NCI-H2227 treated with DMSO at 0.1 percent for 48 hours (cell line): ENCODE measurements around the gene KCNE4.

Source experiments
- DNase-seq: peaks from one replicate; lab custom pipeline; 2025; lab: John Stamatoyannopoulos, UW

KCNE4 gene

DNA sequence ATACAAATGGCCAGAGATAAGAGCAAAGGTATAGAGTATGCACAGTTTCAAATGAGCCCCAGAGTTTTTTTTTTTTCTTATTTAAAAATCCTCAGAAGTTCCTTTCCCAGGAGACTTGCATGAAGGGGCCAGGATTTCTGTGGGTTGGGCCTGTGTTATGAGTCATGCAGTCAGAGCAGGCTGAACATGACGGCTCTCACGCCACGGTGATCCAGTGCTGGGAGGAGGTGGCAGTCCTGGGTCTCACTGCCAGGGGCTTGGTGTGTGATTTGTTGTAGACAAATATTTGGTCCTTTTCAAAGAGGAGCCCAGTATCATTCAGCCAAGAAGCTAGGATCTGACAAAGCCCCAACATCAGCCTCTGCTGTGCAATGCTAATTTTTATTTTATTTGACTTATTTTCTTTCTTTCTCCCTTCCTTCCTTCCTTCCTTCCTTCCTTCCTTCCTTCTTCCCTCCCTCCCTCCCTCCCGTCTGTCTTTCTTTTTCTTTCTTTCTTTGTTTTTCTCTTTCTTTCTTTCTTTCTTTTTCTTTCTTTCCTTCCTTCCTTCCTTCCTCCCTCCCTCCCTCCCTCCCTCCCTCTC is 10.4 kb upstream of the KCNE4 start:
- peak; percentile 47 for DNase-seq

DNA sequence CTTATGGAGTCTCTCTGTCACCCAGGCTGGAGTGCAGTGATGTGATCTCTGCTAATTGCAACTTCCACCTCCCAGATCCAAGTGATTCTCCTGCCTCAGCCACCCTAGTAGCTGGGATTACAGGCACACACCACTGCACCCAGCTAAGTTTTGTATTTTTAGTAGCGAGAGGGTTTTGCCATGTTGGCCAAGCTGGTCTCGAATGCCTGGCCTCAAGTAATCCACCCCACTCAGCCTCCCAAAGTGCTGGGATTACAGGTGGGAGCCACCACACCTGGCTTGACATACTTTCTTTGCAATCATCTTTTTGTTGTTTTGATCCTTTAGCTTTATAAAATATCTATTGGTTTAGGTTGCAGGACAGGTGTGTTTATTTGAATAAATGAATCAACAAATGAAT is 9.7 kb upstream of the KCNE4 start:
- no peak for DNase-seq

DNA sequence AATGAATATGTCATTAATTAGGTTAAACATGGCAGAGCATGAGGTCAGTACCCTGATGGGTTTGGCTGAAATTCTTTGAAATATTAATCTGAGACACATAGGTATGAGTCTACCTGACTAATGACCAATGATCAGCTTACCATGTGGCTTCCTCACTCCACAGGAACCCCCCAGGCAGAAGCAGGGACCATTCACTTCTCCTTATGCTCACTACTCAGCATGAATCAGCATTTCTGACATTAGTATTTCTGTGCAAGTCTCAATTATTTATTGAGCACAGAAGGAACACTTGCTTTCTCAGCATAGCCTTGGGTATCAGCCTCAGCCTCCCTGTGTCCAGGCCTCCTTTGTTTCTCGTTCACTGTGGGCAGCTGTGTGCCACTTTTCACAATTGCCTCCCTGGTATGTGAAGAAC is 9.3 kb upstream of the KCNE4 start:
- DNase-seq: no peak

DNA sequence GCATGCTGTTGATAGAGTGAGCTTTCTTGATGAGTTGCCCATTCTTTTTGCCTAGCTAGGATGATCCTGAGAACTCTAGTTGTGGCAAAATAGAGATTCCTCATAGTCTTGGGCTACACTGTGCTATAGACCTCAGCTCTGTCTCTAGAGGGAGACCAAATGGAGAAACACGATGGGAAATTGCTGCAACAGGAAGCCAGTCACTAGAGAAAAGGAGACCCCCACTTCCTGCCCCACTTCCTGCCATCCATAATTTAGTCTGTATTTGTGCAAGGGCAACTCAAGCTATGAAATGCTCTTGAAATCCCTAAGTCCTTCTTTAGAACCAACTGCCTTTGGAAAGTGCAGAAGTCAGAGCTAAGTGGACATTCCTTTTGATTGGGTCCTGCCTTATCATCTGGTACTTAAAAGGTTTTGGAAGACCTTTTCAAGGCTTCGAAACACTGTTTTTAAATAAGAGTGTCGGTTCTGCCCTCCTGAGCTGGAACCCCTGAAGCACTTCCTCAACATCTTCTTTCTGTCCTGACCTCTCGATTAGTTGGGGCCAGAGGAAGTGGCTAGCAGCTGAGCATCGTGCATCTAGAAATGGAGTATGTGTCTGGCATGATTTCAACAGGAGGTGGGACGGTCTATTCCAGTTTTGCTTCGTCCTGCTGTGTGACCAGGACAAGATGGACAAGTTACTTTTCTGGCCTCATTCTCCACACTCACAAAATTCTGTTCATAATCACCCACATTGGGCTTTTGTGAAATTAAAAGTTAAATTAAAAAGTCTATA is 8.6 kb upstream of the KCNE4 start:
- no peak for DNase-seq

DNA sequence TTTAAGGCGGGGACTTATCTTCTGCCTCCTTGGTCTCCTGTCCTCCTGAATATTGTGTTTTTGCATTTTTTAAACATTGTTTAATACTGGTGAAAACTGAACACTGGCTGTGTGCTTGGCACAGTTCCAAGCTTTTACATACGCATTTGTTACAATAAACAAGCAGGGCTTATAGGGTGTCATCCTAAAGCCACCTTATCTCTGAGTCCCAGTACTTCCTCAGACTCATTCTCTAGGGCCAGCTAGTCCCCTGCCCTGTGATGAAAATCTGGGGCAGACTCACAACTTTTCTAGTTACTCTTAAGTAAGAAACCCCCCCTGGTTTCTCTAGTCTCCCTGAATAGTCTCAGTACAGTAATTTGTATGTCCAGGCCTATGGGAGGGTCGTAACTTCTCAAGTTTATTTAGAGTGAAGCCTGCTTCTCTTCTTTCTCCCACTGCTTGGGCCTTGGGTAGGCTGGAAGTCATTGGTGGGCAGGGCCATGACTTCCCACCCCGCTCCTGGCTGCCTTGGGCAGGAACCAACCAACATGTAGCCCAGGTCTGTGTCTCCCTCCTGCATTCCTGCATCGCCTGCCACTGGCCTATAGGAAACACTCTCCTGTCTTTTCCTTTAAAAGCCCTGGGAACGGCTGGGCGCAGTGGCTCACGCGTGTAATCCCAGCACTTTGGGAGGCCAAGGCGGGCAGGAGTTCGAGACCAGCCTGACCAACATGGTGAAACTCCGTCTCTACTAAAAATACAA is 7.7 kb upstream of the KCNE4 start:
- no peak for DNase-seq

DNA sequence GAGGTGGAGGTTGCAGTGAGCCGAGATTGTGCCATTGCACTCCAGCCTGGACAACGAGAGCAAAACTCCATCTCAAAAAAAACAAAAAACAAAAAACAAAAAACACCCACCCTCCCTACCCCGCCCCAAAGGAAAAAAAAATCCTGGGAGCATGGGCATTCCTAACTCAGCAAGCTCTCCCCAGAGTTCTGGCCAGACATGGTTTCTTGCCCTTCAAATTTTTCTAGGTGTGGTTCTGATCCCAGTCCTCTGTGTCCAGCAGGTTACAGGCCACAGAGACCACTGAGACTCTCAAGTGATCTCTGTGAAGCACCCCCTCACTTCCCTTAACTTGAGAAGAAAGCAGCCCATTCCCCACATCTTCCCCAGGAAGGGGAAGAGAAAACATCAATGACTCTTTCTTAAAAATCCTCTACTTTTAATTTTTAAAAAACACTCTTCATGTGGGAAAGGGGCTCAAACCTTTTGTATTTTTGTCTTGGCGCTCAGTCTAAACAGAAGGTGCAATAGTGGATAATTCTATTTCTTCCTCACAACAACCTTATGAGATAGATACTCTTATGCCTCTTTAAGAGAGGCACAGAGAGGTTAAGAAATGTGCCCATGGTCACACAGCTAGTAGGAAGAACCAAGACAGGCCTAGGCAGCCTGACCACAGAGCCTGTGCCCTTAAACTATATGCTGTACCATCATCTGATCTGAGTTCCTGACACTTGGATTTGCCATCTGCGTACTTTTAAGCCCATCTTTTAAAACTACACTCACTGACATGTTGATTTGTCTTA is 6.9 kb upstream of the KCNE4 start:
- DNase-seq: no peak

DNA sequence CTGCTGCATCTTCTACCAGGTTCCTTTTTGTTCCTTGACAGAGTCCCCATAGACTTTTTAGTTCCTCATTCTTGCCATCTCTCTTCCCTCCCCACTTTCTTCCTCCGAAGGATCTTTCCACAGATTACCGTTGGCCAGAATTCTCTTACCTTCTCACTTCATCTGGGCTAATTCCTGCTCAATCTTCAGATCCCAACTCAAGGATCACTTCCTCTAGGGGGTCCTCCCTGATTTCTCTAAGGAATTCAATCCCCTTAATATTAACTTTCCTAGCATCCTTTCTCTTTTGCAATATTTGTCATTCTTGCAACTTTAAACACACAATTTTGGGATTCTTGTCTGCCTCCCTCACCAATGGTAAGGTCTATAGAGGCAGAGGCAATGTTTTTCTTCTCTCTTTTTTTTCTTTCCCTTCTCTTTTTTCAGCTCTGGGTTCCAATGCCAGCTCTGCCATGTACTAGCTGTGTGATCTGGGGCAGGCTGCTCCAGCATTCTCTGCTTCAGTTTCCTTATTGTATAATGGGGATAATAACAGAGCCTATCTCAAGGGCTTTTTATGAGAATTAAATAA is 5.4 kb upstream of the KCNE4 start:
- DNase-seq: no peak

DNA sequence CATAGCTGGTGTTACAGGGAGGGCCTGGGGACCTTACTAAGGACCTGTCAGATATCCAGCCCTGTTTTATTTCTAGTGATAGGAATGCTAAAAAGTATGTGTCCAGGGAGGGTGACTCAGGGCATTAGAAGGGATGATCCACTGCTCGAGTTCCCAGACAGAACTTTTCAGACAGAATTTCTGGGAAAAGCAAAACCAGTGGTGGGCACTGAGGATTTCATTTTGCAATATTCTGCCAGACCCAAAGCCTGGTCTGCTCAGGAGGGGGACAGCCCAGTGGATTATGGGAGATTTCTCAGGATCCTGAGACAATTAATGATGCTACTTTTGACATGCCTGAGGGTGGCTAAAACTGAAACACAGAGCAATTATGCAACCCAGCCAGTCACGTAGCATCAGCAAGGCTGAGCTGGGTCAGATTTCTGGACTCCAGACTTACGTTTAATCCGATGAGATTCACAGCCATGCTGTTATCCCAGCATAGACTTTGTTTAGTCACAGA is 4.7 kb upstream of the KCNE4 start:
- DNase-seq: no peak

DNA sequence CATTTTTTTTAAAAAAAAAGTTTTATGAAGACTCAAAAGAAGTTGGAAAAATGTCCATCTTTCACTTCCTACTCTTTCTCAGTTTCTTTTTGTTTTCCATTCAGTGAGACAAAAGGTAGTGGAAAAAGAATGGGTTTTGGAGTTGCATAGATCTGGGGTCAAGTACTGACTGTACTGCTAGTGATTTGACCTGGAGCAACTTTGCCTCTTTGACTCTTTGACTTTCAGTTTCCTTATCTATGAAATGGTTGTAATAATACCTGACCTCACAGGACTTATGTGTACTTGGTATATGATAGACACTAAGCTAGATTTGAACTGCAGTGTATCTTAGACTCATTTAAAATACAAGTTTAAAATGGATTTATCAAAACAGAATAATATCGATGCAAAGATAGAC is 3.5 kb upstream of the KCNE4 start:
- no peak for DNase-seq

DNA sequence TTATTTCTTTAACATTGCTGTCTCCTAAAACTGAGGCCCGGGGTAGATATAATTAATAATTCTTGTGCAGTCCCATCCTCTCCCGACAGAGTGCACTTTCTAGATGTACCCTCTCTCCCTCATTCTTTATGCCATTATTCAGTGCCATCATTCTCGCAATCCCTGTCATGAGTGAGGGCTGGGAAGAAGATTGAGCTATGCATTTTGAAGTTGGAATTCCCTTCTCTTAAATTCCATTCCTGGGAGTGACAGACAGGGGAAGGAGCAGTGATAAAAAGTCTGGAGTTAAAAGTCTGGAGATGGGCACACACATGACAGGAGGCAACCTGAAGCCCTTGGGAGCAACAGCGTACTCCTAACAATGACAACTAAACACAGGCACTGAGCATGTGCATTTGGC is 2.6 kb upstream of the KCNE4 start:
- DNase-seq: no peak

DNA sequence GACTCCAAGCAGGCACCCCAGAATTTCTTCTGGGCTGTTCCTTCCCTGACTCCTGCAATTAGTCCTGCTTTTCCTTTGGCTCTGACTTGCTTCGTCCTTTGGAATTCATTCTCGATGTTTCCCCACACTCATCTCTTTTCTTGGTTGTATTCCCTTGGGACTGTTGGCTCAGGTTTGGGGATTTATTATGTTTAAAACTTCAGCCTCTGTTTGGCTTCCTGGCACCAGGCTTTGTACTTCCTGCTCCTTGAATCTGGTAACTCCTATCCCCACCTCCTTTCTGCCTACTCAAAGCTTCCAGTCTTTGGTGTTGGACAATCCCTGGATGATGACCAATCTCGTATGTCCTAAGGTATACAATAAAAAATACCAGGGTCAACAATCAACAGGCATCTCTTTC is 1.8 kb upstream of the KCNE4 start:
- no peak for DNase-seq

DNA sequence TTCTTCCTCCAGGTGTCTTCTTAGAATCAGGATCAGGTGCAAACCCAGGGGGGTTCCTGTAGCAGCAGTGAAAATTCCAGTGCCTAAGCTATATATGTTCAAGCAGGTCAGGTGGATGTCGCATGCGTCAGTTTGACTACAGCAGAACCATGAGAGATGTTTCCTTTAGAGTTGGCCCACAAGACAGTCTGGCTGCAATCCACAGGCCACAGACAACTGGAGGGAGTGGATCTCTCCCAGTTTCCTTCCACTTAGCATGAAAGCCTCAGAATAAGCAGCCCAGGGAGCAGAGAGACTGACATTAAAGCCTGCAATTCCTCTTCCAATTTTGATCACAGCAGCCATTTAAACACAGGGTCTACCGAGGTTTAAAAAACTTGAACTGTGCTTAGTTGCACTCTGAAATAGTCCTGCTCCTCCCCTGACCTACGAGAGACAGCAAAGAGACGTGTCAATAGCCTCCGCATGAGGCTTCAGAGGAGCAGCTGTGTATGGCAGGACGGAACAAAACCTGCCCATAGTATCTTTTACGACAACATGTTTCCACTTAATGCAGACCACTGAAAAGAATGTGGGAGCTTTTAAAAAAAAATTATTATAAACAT is 988 bp upstream of the KCNE4 start:
- peak; percentile 38 for DNase-seq

DNA sequence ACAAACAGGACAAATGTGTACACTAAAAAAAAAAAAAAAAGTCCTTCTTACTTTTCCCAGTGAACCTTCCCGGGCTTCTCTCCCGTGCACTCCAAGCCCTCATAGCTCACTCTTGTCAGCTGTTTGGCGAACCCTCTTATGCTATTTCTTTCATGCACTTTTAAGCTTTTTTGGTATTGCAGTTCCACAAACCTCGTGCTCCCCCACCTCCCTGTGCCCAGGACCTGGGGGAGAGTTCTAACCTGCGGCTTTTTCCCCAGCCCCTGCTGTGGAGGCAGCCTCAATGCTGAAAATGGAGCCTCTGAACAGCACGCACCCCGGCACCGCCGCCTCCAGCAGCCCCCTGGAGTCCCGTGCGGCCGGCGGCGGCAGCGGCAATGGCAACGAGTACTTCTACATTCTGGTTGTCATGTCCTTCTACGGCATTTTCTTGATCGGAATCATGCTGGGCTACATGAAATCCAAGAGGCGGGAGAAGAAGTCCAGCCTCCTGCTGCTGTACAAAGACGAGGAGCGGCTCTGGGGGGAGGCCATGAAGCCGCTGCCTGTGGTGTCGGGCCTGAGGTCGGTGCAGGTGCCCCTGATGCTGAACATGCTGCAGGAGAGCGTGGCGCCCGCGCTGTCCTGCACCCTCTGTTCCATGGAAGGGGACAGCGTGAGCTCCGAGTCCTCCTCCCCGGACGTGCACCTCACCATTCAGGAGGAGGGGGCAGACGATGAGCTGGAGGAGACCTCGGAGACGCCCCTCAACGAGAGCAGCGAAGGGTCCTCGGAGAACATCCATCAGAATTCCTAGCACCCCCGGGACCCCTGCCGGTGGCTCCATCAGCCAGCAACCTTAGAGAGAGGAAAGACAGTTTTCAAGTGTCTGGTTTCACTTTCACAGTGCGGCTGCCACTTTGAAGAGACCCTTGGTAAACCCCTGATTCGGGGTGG is 826 bp downstream of the KCNE4 start:
- peak; percentile 27 for DNase-seq

DNA sequence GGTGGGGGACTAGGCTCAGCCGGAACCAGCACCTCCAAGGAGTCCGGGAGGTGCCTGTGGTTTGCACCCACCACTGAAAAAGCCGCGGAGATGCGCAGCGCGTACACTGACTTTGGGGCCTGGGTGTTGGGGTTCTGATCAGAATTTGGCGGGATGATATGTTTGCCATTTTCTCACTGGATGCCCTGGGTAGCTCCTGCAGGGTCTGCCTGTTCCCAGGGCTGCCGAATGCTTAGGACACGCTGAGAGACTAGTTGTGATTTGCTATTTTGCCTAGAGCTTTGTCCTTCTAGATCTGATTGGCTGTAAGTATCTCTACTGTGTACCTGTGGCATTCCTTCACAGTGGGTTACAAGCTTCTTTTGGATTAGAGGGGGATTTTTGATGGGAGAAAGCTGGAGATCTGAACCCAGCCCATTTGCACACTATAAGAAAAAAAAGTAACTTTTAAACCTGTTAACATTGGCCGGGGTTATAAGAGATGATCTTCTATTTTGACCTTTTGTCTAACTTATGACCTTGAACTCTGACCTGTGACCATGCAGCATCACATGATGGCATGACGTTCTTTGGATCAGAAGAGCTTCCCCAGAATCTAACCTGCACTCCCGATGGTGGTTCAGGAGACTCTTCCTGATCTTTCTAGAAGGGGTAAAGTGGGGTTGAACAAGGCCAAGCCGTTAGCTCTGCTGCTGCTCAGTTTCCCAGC is 1.6 kb downstream of the KCNE4 start:
- no peak for DNase-seq

DNA sequence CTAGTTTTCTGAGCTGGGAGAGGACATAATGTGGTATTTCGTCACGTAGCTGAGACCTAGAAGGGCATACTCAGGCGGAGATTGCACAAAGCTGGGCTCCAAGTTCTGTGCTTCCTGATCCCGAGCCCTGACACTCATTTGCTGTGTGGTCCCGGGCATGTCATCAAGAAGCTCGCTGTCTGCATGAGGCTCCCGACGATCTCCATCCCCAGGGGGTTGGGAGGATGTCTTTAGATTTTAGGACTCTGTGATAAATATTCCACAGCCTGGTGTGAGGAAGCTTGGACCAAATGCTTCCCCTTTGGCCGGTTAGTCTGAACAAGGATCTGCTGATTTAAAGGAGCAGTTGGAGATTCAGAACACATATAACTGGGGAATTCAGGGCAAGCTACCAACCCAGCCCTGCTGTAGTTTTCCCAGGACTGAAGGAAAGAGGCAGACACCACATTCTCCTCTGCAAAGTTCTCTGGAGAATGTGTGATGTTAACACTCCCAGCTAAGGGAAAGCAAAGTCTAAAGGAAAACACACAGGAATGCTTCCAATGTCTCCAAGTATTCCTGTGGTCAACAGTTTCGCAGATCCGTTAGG is 2.3 kb downstream of the KCNE4 start:
- no peak for DNase-seq

DNA sequence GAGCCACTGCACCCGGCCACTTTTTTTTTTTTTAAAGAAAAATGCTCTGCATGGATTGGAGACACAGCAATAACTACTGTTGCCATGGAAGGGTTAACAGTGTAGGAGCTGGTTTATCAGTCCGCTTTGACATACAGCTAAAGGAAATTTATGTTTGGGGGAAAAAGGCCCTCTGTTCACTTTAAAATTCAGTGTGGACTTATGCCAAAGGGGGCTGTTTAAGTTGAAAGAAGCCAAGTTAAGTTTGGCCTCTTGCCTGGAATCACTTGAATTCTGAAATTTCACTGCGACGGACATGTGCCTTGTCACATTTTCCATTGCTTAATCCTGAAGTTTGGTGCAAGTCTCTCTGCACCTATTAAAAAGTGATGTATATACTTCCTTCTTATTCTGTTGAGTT is 3.1 kb downstream of the KCNE4 start:
- DNase-seq: no peak

DNA sequence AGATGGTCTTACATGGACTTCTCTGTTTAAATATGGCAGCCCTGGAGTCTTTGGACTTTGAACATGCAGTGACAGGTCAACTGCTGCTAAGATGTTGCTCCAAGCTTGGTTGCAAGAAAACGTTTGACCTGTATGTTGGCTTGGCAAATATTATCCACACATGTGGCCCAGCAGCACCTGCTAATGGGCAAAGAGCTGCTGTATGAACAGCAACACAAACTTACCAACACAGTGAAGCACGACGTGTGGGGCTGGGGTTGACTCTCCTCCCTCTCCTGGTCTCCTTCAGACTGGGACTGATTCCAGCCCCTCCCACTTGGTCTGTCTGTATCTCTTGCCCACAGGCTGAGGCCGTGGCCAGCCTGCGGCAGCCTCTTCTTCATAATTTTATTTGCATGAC is 3.8 kb downstream of the KCNE4 start:
- peak; percentile 37 for DNase-seq

DNA sequence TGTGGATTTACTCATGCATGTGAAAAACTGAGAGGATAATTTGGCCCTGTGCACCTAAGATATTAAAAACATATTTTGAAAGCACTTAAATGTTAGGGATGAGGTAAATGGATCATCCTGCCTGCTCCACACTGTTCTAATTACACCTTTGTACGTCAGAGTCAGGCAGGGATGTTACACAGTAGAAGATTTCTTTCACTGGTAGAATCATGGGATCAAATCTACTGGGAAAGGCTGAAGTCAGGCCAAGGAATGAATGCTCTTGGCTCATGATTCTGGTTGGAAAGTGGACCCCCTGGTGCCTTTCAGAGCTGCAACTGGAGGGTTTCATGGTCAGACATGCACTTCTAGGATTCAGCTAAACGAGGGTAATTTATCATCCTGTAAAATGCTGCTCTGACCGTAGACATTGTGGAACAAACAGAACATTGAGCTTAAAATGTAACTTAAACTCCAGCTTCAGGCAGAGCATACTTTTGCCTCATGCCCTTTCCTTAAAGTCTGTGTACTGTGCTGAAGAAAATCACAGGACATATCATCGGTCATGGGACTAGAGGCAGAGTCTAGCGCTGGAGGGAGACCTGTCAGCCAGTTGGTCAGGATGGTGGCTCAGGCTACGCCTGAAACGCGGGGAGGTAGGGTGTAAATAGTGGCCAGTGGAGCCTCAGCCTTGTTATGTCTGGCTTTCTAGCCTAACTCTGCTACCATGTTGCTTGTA is 4.9 kb downstream of the KCNE4 start:
- DNase-seq: peak; percentile 71

DNA sequence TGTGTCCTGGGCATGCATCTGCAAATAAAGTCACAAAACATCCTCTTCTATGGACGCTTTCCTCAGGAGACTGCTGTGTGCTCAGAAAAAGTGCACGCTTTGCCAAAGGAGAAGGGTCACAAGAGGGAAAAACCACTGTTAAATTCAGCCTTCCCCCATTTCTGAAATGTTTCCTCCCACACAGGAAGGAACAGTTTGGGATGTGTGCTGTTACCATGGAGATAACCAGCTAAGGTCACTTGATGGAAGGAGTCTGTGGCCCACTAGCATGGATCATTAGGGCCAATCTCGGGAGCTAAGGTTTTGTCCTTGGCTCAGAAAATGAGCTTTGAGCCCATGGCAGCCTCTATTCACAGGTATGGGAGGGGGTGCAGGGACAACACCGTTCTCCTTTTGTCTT is 5.6 kb downstream of the KCNE4 start:
- DNase-seq: peak; percentile 15
